ENCODE measurements around the gene CEP131.

CEP131 gene

DNA sequence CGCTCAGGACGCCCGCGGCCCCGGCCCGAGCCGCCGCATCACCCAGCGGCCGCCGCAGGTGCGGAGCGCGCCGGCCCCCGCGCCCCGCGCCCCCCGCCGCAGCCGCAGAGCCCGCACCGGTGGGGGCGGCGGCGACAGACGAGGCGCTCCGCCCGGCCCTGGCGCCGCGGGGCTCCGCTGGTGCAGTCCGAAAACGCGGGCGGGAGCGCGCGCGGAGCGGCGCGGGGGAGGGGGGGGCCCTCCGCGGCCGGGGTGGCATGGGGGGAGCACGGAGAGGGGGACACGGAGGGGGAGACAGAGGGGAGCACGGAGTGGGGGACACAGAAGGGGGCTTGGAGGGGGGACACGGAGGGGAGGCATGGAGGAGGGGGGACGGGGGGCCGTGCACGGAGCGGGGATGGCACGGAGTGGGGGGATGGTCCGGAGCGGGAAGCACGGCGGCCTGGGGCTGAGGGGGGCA, 56.7 kb downstream of the CEP131 start, which contains the start of gene AATK:
TSS of gene AATK (minus strand) at position 189 of the 460 bp plus-strand sequence. CDS start 229 bp downstream, outside the sequence.
- Histone ChIP-seq H3K27me3 (replicated peaks; ENCODE audit: control insufficient read depth, insufficient read depth, low read length) (no peaks in the 10 kb centered on the region; the same call in 1 of the 2 replicates), H3K4me3 (replicated peaks; ENCODE audit: low read depth, low read length) (no peak within 1 kb of the TSS), H3K36me3 (ENCODE audit: control insufficient read depth, insufficient read depth, low read length) (no peaks in the 10 kb centered on the region)
- no peak for DNase-seq (ENCODE audit: extremely low read depth, insufficient read length)
- TF ChIP-seq, protein P1, sequence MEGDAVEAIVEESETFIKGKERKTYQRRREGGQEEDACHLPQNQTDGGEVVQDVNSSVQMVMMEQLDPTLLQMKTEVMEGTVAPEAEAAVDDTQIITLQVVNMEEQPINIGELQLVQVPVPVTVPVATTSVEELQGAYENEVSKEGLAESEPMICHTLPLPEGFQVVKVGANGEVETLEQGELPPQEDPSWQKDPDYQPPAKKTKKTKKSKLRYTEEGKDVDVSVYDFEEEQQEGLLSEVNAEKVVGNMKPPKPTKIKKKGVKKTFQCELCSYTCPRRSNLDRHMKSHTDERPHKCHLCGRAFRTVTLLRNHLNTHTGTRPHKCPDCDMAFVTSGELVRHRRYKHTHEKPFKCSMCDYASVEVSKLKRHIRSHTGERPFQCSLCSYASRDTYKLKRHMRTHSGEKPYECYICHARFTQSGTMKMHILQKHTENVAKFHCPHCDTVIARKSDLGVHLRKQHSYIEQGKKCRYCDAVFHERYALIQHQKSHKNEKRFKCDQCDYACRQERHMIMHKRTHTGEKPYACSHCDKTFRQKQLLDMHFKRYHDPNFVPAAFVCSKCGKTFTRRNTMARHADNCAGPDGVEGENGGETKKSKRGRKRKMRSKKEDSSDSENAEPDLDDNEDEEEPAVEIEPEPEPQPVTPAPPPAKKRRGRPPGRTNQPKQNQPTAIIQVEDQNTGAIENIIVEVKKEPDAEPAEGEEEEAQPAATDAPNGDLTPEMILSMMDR (IDR thresholded peaks at IDR 0.05; ENCODE audit: insufficient read depth, low read length, poor library complexity, severe bottlenecking): no peak

DNA sequence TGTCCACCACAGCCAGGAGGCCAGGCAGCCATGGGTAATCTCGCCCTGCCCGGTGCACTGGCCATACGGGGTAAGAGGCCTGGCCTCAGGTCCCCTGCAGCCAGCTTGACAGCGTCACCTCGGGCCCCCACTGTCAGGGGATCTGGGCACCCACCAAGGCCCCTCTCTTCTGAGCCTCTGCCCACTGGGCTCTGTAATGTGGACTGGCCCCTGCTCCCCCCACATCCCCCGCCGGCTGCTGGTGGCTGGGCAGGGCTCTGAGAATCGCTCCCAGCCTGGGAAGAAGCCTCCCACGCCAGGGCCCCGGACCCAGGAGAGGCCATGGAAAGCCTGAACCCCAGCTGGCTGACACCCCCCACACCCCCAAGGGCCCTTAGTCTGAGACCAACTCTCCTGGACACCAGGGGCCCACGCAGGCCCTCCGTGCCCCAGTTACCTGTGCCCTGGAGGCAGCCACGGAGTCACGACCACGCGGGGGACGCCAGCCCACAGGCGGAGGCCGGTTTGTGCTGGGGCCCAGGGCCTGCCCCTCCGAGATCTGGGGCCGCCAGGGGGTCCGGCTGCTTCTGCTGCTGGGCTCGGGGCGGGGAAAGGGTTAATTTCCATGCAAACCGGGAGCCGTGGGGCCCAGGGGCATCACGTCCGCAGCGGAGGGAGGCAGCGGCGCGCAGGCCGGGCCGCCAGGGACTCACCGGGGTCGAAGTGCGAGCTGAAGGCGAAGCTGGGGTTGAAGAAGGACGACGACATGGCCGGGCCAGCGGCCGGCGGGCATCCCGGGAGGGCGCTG, 57.3 kb downstream of the CEP131 start, which contains the start of gene PVALEF:
TSS of gene PVALEF (plus strand) at position 262 of the 787 bp plus-strand sequence. CDS start 15,720 bp downstream, outside the sequence.
- TF ChIP-seq, protein P1 (IDR thresholded peaks at IDR 0.05; ENCODE audit: insufficient read depth, low read length, poor library complexity, severe bottlenecking): no peak
- Histone ChIP-seq H3K27me3 (replicated peaks; ENCODE audit: control insufficient read depth, insufficient read depth, low read length) (peaks cover 1% of the 10 kb centered on the region; the same call in 1 of the 2 replicates), H3K36me3 (ENCODE audit: control insufficient read depth, insufficient read depth, low read length) (no peaks in the 10 kb centered on the region), H3K4me3 (replicated peaks; ENCODE audit: low read depth, low read length) (no peak within 1 kb of the TSS)
- no peak for DNase-seq (ENCODE audit: extremely low read depth, insufficient read length)

DNA sequence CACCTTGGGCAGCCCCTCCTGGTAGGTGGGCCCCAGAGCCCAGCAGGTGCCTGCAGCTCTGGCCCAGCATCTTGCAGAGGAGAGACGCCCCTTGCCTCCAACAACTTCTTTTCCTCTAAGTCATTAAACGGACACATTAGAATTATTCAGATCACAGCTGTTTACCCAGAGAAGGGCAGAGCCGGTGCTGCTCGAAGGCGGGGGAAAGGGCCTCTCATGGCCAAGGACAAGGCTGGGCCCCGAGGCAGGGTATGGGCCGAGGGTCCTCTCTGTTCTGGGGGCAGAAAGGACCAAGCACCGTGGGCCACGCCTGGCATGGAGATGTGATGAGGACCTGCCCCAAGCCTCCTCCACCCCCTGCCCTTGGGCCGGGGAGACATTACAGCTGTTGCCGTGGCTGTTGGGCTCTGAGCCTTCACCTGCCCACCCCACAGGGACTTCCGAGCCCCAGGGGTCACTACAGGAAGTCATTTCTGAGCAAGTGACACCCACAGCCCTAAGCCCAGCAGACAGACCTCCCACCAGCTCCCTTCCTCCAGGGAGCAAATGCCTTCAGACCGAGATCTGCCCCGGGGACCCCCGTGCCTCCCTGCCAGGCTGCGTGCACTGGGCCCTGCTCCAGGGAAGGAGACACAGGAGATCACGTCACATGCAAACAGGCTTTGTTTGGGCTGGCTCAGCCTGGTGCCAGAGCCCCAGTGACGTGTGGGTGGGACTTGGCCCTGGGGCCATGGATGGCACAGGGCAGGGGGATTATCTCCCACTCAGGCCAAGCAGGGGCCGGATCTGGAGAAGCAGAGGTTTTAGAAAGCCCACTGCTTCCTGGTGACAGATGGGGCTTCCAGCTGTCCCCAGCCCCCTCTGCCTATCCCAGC, 58.2 kb downstream of the CEP131 start:
- TF ChIP-seq, protein P1 (IDR thresholded peaks at IDR 0.05; ENCODE audit: insufficient read depth, low read length, poor library complexity, severe bottlenecking): no peak
- Histone ChIP-seq H3K4me3 (replicated peaks; ENCODE audit: low read depth, low read length) (no peak overlapping the region), H3K36me3 (ENCODE audit: control insufficient read depth, insufficient read depth, low read length) (no peaks in the 10 kb centered on the region), H3K27me3 (replicated peaks; ENCODE audit: control insufficient read depth, insufficient read depth, low read length) (peaks cover 1% of the 10 kb centered on the region; the same call in 1 of the 2 replicates)
- no peak for DNase-seq (ENCODE audit: extremely low read depth, insufficient read length)

DNA sequence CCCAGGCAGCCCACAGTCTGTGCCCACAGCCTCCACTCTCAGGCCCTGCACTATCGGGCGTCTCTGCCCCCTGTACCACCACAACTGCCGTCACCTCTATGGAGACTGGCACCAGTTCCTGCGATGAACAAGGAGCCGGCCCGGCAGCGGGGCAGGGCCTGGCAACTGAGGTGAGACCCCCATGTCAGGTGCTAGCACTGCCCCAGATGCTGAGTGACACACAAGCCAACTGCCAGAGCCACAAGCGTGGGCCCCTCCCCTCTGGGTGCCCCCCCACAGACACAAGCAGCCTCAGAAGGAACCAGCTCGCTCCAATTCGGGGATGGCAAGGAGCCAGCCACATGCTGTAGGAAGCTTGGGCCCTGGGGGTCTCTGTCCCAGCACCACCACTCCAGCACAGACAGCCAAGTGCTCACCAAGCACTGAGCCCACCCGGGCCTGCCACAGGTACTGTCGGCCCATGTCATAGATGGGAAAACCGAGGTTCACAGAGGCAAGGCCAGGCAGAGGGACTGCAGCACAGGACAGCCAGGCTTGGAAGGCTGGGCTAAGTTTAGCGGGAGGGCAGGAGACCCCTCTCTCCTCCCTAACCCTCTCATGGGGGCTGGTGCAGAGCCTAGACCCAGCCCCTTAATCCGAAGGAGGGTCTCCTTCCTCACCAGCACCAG, 58.9 kb downstream of the CEP131 start:
- Histone ChIP-seq H3K36me3 (ENCODE audit: control insufficient read depth, insufficient read depth, low read length) (no peaks in the 10 kb centered on the region), H3K27me3 (replicated peaks; ENCODE audit: control insufficient read depth, insufficient read depth, low read length) (peaks cover 1% of the 10 kb centered on the region; the same call in 1 of the 2 replicates), H3K4me3 (replicated peaks; ENCODE audit: low read depth, low read length) (no peak overlapping the region)
- TF ChIP-seq, protein P1 (IDR thresholded peaks at IDR 0.05; ENCODE audit: insufficient read depth, low read length, poor library complexity, severe bottlenecking): no peak
- DNase-seq (ENCODE audit: extremely low read depth, insufficient read length): no peak

DNA sequence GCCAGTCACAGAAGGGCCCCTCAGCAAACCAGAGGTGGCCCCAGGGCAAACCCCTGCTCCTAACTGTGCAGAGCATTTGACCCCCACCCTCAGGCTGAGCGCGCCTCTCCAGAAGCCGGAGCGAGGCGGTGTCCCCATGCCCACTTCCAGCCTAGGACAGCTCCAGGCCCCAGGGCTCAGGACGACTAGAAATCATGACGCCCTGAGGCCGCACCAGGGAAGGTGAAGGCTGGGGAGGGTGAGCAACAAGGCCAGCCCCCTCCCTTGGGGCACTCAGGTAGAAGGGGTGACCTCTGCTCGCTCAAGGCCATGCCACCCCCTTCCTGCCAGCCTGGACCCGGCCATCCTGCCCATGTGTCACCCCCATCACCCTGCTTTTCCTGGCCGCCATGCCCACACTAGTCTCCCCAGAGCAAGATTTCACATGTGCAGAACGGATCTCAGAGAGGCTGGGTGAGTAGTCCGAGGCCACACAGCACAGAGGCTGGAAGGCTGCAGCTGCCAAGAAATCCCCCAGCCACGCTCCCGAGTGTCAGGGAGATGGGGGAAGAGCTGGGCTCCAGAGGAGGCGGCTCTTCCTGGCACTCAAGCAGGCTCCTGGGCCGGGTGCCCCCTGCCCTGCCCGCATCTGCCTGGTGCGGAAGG, 59.6 kb downstream of the CEP131 start:
- DNase-seq (ENCODE audit: extremely low read depth, insufficient read length): no peak
- Histone ChIP-seq H3K4me3 (replicated peaks; ENCODE audit: low read depth, low read length) (no peak overlapping the region), H3K27me3 (replicated peaks; ENCODE audit: control insufficient read depth, insufficient read depth, low read length) (peaks cover 1% of the 10 kb centered on the region; the same call in 1 of the 2 replicates), H3K36me3 (ENCODE audit: control insufficient read depth, insufficient read depth, low read length) (no peaks in the 10 kb centered on the region)
- TF ChIP-seq, protein P1 (IDR thresholded peaks at IDR 0.05; ENCODE audit: insufficient read depth, low read length, poor library complexity, severe bottlenecking): no peak

All from GM06990 (cell line).